Left kidney (tissue), 2 donors: Measurements from ENCODE around the gene POLD3. TPM values are rescaled to one million over a fixed set of nuclear protein-coding genes. Genes with fewer than 3 reads are reported as not detected.

Experiments
- DNase-seq: peaks from one replicate; pipeline ENCODE4 v3.0.0-alpha.2; 2013
- polyA plus RNA-seq: library from polyadenylated mRNA; unstranded; fragments of 120-200 nt; gene quantifications from one replicate; pipeline ENCODE4 v1.2.1, GENCODE V29; 2013; ENCODE audit not compliant: insufficient read length

The POLD3 gene
- polyA plus RNA-seq, 1 donor, result 44.3 TPM

GRCh38 chr11:74687237-74688023 lies 95.0 kb downstream of the POLD3 start:
- DNase-seq, result no peak

- no peak for DNase-seq
Observed at GRCh38 chr11:74689666-74690065, 97.3 kb downstream of the POLD3 start.

GRCh38 chr11:74691755-74692154 lies 99.4 kb downstream of the POLD3 start:
- no peak for DNase-seq

Other genes starting within 250 kb of the POLD3 start
- 4.4 TPM for gene PGM2L1, start 194.1 kb upstream of the POLD3 start, polyA plus RNA-seq
- 26.1 TPM for gene KCNE3, start 125.0 kb upstream of the POLD3 start, polyA plus RNA-seq
- gene LIPT2, start 98.9 kb upstream of the POLD3 start, polyA plus RNA-seq, result 12.3 TPM
- 0.22 TPM for gene CHRDL2, start 138.8 kb downstream of the POLD3 start, polyA plus RNA-seq
- 21.4 TPM for gene RNF169, start 156.3 kb downstream of the POLD3 start, polyA plus RNA-seq